Measurements from ENCODE around the gene RPS6KB2.
"Not testable (repeated sequence)": the region's sequence is repeated elsewhere in the genome, so short reads cannot be mapped to it uniquely, and the experiment has no call there.

Gene RPS6KB2

GRCh38 chr11:67397536-67397935 is 30.8 kb upstream of the RPS6KB2 start:
- TF ChIP-seq PAX5 (IDR thresholded peaks at IDR 0.05; ENCODE audit: insufficient read depth, low read length, severe bottlenecking) (no peak), POLR2AphosphoS5 (IDR thresholded peaks at IDR 0.05; ENCODE audit: low read depth, low read length) (0 out of 2 replicates have a peak, but pooled peaks have one; percentile 24), POLR2A (IDR thresholded peaks at IDR 0.05; ENCODE audit: low read depth, low read length) (peak; percentile 34; the same call in 1 of the 2 replicates)
- DNase-seq (ENCODE audit: insufficient read length, low spot score) = no peak
- FAIRE-seq = no peak

DNA sequence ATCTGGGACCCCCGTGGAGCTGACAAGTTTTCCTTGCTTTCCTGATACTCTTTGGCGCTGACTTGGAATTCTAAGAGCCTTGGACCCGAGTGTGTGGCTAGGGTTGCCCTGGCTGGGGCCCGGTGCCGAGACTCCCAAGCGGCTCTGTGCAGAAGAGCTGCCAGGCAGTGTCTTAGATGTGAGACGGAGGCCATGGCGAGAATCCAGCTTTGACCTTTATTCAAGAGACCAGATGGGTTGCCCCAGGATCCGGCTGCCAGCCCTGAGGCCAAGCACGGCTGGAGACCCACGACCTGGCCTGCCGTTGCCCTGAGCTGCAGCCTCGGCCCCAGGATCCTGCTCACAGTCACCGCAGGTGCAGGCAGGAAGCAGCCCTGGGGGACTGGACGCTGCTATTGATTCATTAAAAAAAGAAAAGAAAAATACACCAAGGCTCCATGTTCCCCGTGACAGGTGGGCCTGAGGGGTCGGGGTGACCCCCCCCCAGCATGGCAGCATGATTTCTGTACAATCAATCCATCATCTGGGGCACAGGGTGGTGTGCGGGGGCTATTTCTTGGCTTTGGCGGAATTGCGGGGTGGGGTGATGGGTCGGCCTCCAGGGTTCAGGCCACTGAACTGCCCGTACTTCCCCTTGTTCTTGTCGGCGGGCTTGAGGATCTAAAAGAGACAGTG is 30.2 kb upstream of the RPS6KB2 start:
- FAIRE-seq = no peak
- DNase-seq (ENCODE audit: insufficient read length, low spot score) = no peak
- no peak for TF ChIP-seq PAX5 (IDR thresholded peaks at IDR 0.05; ENCODE audit: insufficient read depth, low read length, severe bottlenecking)
- TF ChIP-seq SPI1 (IDR thresholded peaks at IDR 0.05; ENCODE audit: low read depth, low read length) = no peak
- TF ChIP-seq TAF1 (IDR thresholded peaks at IDR 0.05; ENCODE audit: low read depth, low read length) = no peak
- no peak for TF ChIP-seq POU2F2 (IDR thresholded peaks at IDR 0.05; ENCODE audit: low read depth, low read length)
- no peak for TF ChIP-seq POLR2AphosphoS5 (IDR thresholded peaks at IDR 0.05; ENCODE audit: low read depth, low read length)
- TF ChIP-seq POLR2A (IDR thresholded peaks at IDR 0.05; ENCODE audit: low read depth, low read length) = no peak; the same call in 1 of the 2 replicates

GRCh38 chr11:67398661-67399563 is 29.4 kb upstream of the RPS6KB2 start:
- TF ChIP-seq POU2F2 (IDR thresholded peaks at IDR 0.05; ENCODE audit: low read depth, low read length) = no peak
- TF ChIP-seq TAF1 (IDR thresholded peaks at IDR 0.05; ENCODE audit: low read depth, low read length) = no peak
- TF ChIP-seq SPI1 (IDR thresholded peaks at IDR 0.05; ENCODE audit: low read depth, low read length) = no peak
- TF ChIP-seq PAX5 (IDR thresholded peaks at IDR 0.05; ENCODE audit: insufficient read depth, low read length, severe bottlenecking) = no peak
- no peak for TF ChIP-seq POLR2AphosphoS5 (IDR thresholded peaks at IDR 0.05; ENCODE audit: low read depth, low read length)
- no peak for TF ChIP-seq POLR2A (IDR thresholded peaks at IDR 0.05; ENCODE audit: low read depth, low read length)
- no peak for DNase-seq (ENCODE audit: insufficient read length, low spot score)
- no peak for FAIRE-seq

- FAIRE-seq = peak; percentile 48
- no peak for DNase-seq (ENCODE audit: insufficient read length, low spot score)
- no peak for TF ChIP-seq POLR2AphosphoS5 (IDR thresholded peaks at IDR 0.05; ENCODE audit: low read depth, low read length)
- TF ChIP-seq PAX5 (IDR thresholded peaks at IDR 0.05; ENCODE audit: insufficient read depth, low read length, severe bottlenecking) = no peak
- TF ChIP-seq POLR2A (IDR thresholded peaks at IDR 0.05; ENCODE audit: low read depth, low read length) = no peak
Measured at GRCh38 chr11:67400251-67400941, 27.9 kb upstream of the RPS6KB2 start.

DNA sequence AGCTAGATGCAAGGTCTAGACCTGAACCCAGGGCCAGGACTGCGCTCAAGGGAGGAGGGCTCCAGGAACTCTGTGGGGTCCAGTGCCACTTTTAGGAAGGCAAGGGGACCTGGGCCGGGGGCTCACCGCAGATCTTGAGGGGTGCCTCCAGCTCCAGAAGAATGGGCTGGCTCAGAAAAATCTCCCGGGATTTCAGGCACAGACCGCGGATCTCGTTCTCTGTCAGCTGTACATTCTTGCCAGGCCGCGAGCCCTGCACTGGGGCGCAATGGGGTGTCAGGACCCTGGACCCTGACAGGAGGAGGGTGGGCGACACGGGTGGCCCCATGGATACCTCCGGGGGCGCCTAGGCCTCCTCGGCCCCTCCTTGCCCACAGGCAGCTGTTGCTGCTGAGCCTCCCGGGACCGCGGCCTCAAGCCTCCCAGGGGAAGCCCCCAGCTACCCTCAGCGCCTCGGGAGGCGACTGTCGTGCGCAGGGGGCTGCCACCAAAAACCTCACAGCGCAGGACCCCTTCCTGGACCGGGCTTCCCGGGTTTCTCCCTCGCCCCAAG is 27.3 kb upstream of the RPS6KB2 start:
- DNase-seq (ENCODE audit: insufficient read length, low spot score) (no peak), FAIRE-seq (no peak)
- no peak; the same call in 1 of the 2 replicates for TF ChIP-seq POLR2AphosphoS5 (IDR thresholded peaks at IDR 0.05; ENCODE audit: low read depth, low read length)
- TF ChIP-seq PAX5 (IDR thresholded peaks at IDR 0.05; ENCODE audit: insufficient read depth, low read length, severe bottlenecking) = no peak

- TF ChIP-seq TAF1 (IDR thresholded peaks at IDR 0.05; ENCODE audit: low read depth, low read length) (no peak), POLR2AphosphoS5 (IDR thresholded peaks at IDR 0.05; ENCODE audit: low read depth, low read length) (peak; percentile 71), POLR2A (IDR thresholded peaks at IDR 0.05; ENCODE audit: low read depth, low read length) (peak; percentile 70), SPI1 (IDR thresholded peaks at IDR 0.05; ENCODE audit: low read depth, low read length) (no peak), PAX5 (IDR thresholded peaks at IDR 0.05; ENCODE audit: insufficient read depth, low read length, severe bottlenecking) (no peak), POU2F2 (IDR thresholded peaks at IDR 0.05; ENCODE audit: low read depth, low read length) (no peak)
- DNase-seq (ENCODE audit: insufficient read length, low spot score) (peak; percentile 99), FAIRE-seq (peak; percentile 95)
Measured at GRCh38 chr11:67401495-67402191, 26.7 kb upstream of the RPS6KB2 start, which contains the start of gene PPP1CA. Gene PPP1CA (minus strand): TSS chr11:67401858. CDS start chr11:67401782, 76 bp downstream.

GRCh38 chr11:67402192-67402839 is 26.0 kb upstream of the RPS6KB2 start:
- not testable (repeated sequence) for FAIRE-seq; DNase-seq (ENCODE audit: insufficient read length, low spot score)

GRCh38 chr11:67403085-67403484 is 25.2 kb upstream of the RPS6KB2 start:
- DNase-seq (ENCODE audit: insufficient read length, low spot score); FAIRE-seq: not testable (repeated sequence)

DNA sequence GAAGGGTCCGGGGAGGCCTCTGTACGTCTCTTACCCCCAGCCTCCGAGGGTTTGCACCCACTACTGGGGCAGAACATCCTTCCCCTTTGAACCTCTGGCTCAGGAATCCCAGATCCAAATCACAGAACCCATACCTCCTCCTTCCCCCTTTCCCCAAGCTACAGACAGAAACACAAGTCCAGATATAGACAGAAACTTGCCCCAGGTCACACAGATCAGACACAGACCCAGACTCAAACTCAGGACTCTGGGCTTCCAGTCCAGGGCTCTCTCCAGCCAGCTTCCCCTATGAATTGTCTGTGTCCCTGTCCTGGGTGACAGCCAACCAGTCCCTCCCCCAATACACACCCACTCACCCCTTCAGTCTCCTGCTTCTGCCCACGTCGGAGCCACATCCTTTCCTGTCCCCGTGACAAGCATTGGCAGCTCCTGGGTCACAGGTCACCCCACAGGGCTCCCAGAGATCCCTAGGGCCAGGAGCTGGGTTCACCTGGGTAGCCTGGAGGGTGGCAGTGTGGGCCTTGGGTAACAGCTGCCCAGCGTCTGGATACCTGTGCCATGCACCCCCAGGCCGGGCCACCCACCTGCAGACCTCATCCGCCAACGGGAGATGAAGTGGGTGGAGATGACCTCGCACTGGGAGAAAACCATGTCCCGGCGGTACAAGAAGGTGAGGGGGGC is 23.6 kb upstream of the RPS6KB2 start:
- peak; percentile 59 for FAIRE-seq
- TF ChIP-seq POLR2AphosphoS5 (IDR thresholded peaks at IDR 0.05; ENCODE audit: low read depth, low read length) (no peak), POU2F2 (IDR thresholded peaks at IDR 0.05; ENCODE audit: low read depth, low read length) (no peak), POLR2A (IDR thresholded peaks at IDR 0.05; ENCODE audit: low read depth, low read length) (no peak), TAF1 (IDR thresholded peaks at IDR 0.05; ENCODE audit: low read depth, low read length) (no peak), SPI1 (IDR thresholded peaks at IDR 0.05; ENCODE audit: low read depth, low read length) (no peak), PAX5 (IDR thresholded peaks at IDR 0.05; ENCODE audit: insufficient read depth, low read length, severe bottlenecking) (no peak)
- DNase-seq (ENCODE audit: insufficient read length, low spot score) = no peak

Data from GM12891 (cell line).